Neural cell (in vitro differentiated cells): ENCODE results near the gene ARID1B.

ENCODE experiments used
- EP300 ChIP-seq: fragments of 450-650 bp; conservative IDR thresholded peaks from 2 replicates; pipeline ENCODE4 v1.6.1; 2014; ENCODE audit warnings: antibody characterized with exemption, mild to moderate bottlenecking, moderate library complexity; ENCODE audit not compliant: poor library complexity, severe bottlenecking
- EZH2 ChIP-seq: fragments of 200-600, 300-800 bp; shearing (Covaris generic), sonication (generic); IDR thresholded peaks from 2 replicates; pipeline ENCODE4 v1.6.1; 2014; ENCODE audit warnings: antibody characterized with exemption, low read length, borderline replicate concordance, mild to moderate bottlenecking; ENCODE audit not compliant: insufficient read depth, poor library complexity, severe bottlenecking
- MXI1 ChIP-seq: fragments of 450-650 bp; conservative IDR thresholded peaks from 2 replicates; pipeline ENCODE4 v1.6.1; 2014; ENCODE audit warnings: antibody characterized with exemption, mild to moderate bottlenecking; ENCODE audit not compliant: poor library complexity, severe bottlenecking
- POLR2AphosphoS5 ChIP-seq: IDR thresholded peaks from 2 replicates; pipeline ENCODE4 v1.6.1; 2012
- RAD21 ChIP-seq: fragments of 450-650 bp; conservative IDR thresholded peaks from 2 replicates; pipeline ENCODE4 v1.6.1; 2014; ENCODE audit warnings: antibody characterized with exemption, mild to moderate bottlenecking, moderate library complexity
- SMC3 ChIP-seq: fragments of 450-650 bp; conservative IDR thresholded peaks from 2 replicates; pipeline ENCODE4 v1.6.1; 2014; ENCODE audit warnings: antibody characterized with exemption, mild to moderate bottlenecking, moderate library complexity; ENCODE audit not compliant: poor library complexity
- TF ChIP-seq, protein P1 (sequence below): fragments of 450-650 bp; IDR thresholded peaks from 2 replicates; pipeline ENCODE4 v1.5.1; 2014; ENCODE audit warnings: antibody characterized with exemption, mild to moderate bottlenecking, moderate library complexity; ENCODE audit not compliant: poor library complexity, severe bottlenecking
- TF ChIP-seq, protein P2 (sequence below): IDR thresholded peaks from 2 replicates; pipeline ENCODE4 v1.6.1; 2012; ENCODE audit warnings: borderline replicate concordance

DNA sequence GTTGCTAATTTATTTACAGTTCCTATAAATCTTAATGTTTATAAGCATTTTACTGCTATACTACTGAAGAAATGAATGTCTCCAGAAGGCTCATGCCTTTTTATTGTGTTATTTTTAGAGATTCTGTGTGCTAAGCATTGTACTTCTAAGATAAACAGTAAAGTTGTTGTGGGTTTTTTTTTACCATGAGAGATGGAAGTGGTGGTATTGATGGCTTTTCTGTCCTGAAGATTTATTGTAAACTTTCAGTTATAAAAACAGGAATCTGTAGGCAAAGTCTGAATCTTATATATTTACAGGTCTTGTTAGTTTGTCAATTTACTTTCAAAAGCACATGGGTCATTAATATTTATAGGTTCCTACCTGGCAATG, 299.3 kb downstream of the ARID1B start:
- TF ChIP-seq RAD21 (no peak), POLR2AphosphoS5 (no peak), EZH2 (no peak), MXI1 (no peak), EP300 (no peak), SMC3 (no peak)
- TF ChIP-seq, protein P1, sequence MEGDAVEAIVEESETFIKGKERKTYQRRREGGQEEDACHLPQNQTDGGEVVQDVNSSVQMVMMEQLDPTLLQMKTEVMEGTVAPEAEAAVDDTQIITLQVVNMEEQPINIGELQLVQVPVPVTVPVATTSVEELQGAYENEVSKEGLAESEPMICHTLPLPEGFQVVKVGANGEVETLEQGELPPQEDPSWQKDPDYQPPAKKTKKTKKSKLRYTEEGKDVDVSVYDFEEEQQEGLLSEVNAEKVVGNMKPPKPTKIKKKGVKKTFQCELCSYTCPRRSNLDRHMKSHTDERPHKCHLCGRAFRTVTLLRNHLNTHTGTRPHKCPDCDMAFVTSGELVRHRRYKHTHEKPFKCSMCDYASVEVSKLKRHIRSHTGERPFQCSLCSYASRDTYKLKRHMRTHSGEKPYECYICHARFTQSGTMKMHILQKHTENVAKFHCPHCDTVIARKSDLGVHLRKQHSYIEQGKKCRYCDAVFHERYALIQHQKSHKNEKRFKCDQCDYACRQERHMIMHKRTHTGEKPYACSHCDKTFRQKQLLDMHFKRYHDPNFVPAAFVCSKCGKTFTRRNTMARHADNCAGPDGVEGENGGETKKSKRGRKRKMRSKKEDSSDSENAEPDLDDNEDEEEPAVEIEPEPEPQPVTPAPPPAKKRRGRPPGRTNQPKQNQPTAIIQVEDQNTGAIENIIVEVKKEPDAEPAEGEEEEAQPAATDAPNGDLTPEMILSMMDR = no peak
- TF ChIP-seq, protein P2, sequence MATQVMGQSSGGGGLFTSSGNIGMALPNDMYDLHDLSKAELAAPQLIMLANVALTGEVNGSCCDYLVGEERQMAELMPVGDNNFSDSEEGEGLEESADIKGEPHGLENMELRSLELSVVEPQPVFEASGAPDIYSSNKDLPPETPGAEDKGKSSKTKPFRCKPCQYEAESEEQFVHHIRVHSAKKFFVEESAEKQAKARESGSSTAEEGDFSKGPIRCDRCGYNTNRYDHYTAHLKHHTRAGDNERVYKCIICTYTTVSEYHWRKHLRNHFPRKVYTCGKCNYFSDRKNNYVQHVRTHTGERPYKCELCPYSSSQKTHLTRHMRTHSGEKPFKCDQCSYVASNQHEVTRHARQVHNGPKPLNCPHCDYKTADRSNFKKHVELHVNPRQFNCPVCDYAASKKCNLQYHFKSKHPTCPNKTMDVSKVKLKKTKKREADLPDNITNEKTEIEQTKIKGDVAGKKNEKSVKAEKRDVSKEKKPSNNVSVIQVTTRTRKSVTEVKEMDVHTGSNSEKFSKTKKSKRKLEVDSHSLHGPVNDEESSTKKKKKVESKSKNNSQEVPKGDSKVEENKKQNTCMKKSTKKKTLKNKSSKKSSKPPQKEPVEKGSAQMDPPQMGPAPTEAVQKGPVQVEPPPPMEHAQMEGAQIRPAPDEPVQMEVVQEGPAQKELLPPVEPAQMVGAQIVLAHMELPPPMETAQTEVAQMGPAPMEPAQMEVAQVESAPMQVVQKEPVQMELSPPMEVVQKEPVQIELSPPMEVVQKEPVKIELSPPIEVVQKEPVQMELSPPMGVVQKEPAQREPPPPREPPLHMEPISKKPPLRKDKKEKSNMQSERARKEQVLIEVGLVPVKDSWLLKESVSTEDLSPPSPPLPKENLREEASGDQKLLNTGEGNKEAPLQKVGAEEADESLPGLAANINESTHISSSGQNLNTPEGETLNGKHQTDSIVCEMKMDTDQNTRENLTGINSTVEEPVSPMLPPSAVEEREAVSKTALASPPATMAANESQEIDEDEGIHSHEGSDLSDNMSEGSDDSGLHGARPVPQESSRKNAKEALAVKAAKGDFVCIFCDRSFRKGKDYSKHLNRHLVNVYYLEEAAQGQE = no peak
